ENCODE measurements around the gene SPATA13. TPM values are rescaled to one million over a fixed set of nuclear protein-coding genes. Genes with fewer than 3 reads are reported as not detected.

SPATA13 gene
- total RNA-seq, 1 experiment from 2014 or later, result 14.1 TPM

DNA sequence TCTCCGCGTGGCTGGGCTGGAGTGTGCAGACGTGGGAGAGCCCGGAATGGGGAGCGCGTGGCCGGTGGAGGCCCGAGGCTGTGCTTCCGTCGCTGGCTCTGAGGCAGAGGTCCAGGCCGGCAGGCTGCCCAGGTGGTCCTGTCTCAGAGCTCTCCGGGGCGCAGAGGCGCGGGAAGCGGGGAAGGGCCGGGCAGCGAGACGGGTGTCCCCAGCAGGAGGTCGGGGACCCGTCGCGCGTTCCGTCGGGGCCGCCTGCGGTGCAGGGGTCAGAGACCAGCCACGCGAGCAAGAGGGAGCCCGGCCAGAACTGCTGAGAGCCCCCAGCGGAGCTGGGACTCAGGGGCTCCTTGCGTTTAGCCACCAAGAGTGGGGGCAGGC lies 147.5 kb downstream of the SPATA13 start:
- no peaks in the 10 kb centered on the region for H3K9me3 ChIP-seq (ENCODE audit: control insufficient read depth, low read depth, low read length)
- Mint-ChIP-seq H3K36me3 (ENCODE audit: insufficient read depth in 1 of 3, low read depth in 3 of 3) (peaks cover 0 to 5% (median 4%) of the 10 kb centered on the region in 3 experiments; a peak in 3 of 7 replicates), H3K9me3 (no peaks in the 10 kb centered on the region), H3K4me3 (no peak overlapping the region), H3K27ac (no peak overlapping the region), H3K4me1 (0 out of 4 replicates have a peak, but pooled peaks cover 0 to 3% of the 10 kb centered on the region in 2 experiments), H3K27me3 (ENCODE audit: low read depth) (no peaks in the 10 kb centered on the region)
- no peak overlapping the region for H4K5ac ChIP-seq (ENCODE audit: insufficient read length, low read depth, low read length)
- H2BK5ac ChIP-seq (ENCODE audit: insufficient read length, low read length), result no peak overlapping the region
- H3K18ac ChIP-seq (ENCODE audit: insufficient read length, low read depth, low read length), result no peak overlapping the region
- H2BK20ac ChIP-seq (ENCODE audit: low read depth, low read length, poor library complexity, severe bottlenecking), result no peak overlapping the region
- no peak overlapping the region for H2BK120ac ChIP-seq (ENCODE audit: low read depth, low read length, poor library complexity, severe bottlenecking)
- H3K79me2 ChIP-seq (ENCODE audit: insufficient read depth, low read length), result no peaks in the 10 kb centered on the region
- no peak overlapping the region for H2BK15ac ChIP-seq (ENCODE audit: low read depth, low read length)
- no peaks in the 10 kb centered on the region for H3K27me3 ChIP-seq (ENCODE audit: insufficient read depth, low read length)
- no peaks in the 10 kb centered on the region for H3K23me2 ChIP-seq (ENCODE audit: insufficient read length, low read depth, low read length, poor library complexity, severe bottlenecking)
- H2AK5ac ChIP-seq (ENCODE audit: insufficient read length, low read length), result no peak overlapping the region
- H2AFZ ChIP-seq (ENCODE audit: low read length), result no peak overlapping the region
- no peak for DNase-seq
- no peak overlapping the region for H2BK12ac ChIP-seq (ENCODE audit: insufficient read length, low read depth, low read length)
- H3T11ph ChIP-seq (ENCODE audit: low read length), result no peak overlapping the region
- no peak overlapping the region for H3K9ac ChIP-seq (ENCODE audit: extremely low read depth, insufficient read length, low read length)
- H3K23ac ChIP-seq (ENCODE audit: insufficient read length, low read depth, low read length), result no peak overlapping the region
- no CpG with 5 or more reads among the region's 33 CpGs for WGBS (ENCODE audit: extremely low coverage, insufficient read length, low lambda C conversion rate)
- H4K20me1 ChIP-seq (ENCODE audit: control insufficient read depth, insufficient read depth, insufficient read length), result no peaks in the 10 kb centered on the region
- TF ChIP-seq, protein P1, sequence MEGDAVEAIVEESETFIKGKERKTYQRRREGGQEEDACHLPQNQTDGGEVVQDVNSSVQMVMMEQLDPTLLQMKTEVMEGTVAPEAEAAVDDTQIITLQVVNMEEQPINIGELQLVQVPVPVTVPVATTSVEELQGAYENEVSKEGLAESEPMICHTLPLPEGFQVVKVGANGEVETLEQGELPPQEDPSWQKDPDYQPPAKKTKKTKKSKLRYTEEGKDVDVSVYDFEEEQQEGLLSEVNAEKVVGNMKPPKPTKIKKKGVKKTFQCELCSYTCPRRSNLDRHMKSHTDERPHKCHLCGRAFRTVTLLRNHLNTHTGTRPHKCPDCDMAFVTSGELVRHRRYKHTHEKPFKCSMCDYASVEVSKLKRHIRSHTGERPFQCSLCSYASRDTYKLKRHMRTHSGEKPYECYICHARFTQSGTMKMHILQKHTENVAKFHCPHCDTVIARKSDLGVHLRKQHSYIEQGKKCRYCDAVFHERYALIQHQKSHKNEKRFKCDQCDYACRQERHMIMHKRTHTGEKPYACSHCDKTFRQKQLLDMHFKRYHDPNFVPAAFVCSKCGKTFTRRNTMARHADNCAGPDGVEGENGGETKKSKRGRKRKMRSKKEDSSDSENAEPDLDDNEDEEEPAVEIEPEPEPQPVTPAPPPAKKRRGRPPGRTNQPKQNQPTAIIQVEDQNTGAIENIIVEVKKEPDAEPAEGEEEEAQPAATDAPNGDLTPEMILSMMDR (conservative IDR thresholded peaks at IDR 0.05), result no peak
- H3K56ac ChIP-seq (ENCODE audit: insufficient read length, low read depth, low read length), result no peak overlapping the region
- H3K14ac ChIP-seq (ENCODE audit: insufficient read depth, low read length), result no peak overlapping the region
- H3K27ac ChIP-seq (ENCODE audit: insufficient read length, low read depth, low read length), result no peak overlapping the region
- H4K91ac ChIP-seq (ENCODE audit: insufficient read length, low read depth, low read length), result no peak overlapping the region
- no peak overlapping the region for H3K4me2 ChIP-seq (ENCODE audit: insufficient read depth, insufficient read length, low read length)
- no peak overlapping the region for H3K4ac ChIP-seq (ENCODE audit: low read depth, low read length)
- H3K79me1 ChIP-seq (ENCODE audit: insufficient read depth, low read depth, low read length, poor library complexity, severe bottlenecking), result no peaks in the 10 kb centered on the region
- H4K8ac ChIP-seq (replicated peaks; ENCODE audit: insufficient read length, low read depth, low read length), result no peak overlapping the region
- H3K4me1 ChIP-seq (ENCODE audit: insufficient read depth, low read length), result no peaks in the 10 kb centered on the region

All from H9 (cell line).